Trophoblast cell (in vitro differentiated cells and primary cell): Measurements from ENCODE around the gene RNF123.

Experiments used
- DNase-seq, 2 donors: peaks; one replicate each; pipeline ENCODE4 v3.0.0-alpha.2; 2016
- H2AFZ ChIP-seq: 2 replicates; pipeline ENCODE4 v1.6.1; 2013; ENCODE audit warnings: low read length, moderate library complexity, mild to moderate bottlenecking; ENCODE audit not compliant: insufficient read depth, poor library complexity
- H2AK5ac ChIP-seq: 2 replicates; pipeline ENCODE4 v1.6.1; 2013; ENCODE audit warnings: mild to moderate bottlenecking, low read length
- H2BK120ac ChIP-seq: 2 replicates; pipeline ENCODE4 v1.6.1; 2013; ENCODE audit warnings: low read length, mild to moderate bottlenecking, moderate library complexity; ENCODE audit not compliant: insufficient read depth, poor library complexity
- H2BK12ac ChIP-seq: 2 replicates; pipeline ENCODE4 v1.6.1; 2013; ENCODE audit warnings: mild to moderate bottlenecking, low read length, moderate library complexity
- H2BK5ac ChIP-seq: 2 replicates; pipeline ENCODE4 v1.6.1; 2013; ENCODE audit warnings: low read length, low read depth, moderate library complexity, mild to moderate bottlenecking; ENCODE audit not compliant: poor library complexity
- H3K14ac ChIP-seq: 2 replicates; pipeline ENCODE4 v1.6.1; 2013; ENCODE audit warnings: mild to moderate bottlenecking, low read length
- H3K18ac ChIP-seq: 2 replicates; pipeline ENCODE4 v1.6.1; 2013; ENCODE audit warnings: mild to moderate bottlenecking, low read length
- H3K23ac ChIP-seq: 2 replicates; pipeline ENCODE4 v1.6.1; 2013; ENCODE audit warnings: low read length
- H3K27ac ChIP-seq: 2 replicates; pipeline ENCODE4 v1.5.1; 2013; ENCODE audit warnings: low read depth, mild to moderate bottlenecking, inconsistent platforms, low read length, moderate library complexity
- H3K27me3 ChIP-seq: 2 replicates; pipeline ENCODE4 v1.6.1; 2013; ENCODE audit warnings: inconsistent platforms, mild to moderate bottlenecking, low read length, moderate library complexity; ENCODE audit not compliant: insufficient read depth
- H3K36me3 ChIP-seq, 2 experiments: 1 replicate in 1 of 2; 2 replicates in 1 of 2; pipeline ENCODE4 v1.6.1; 2013; ENCODE audit warnings: low read length in 2 of 2, mild to moderate bottlenecking in 2 of 2, moderate library complexity in 1 of 2; ENCODE audit not compliant: insufficient read depth in 2 of 2, control insufficient read depth in 1 of 2
- H3K4ac ChIP-seq: 2 replicates; pipeline ENCODE4 v1.6.1; 2013; ENCODE audit warnings: low read depth, mild to moderate bottlenecking, low read length, moderate library complexity
- H3K4me1 ChIP-seq, 2 experiments: 1 replicate in 1 of 2; 2 replicates in 1 of 2; pipeline ENCODE4 v1.6.1; 2013; ENCODE audit warnings: low read length in 2 of 2, mild to moderate bottlenecking in 2 of 2, moderate library complexity in 1 of 2; ENCODE audit not compliant: insufficient read depth in 2 of 2, control insufficient read depth in 1 of 2
- H3K4me2 ChIP-seq: 2 replicates; pipeline ENCODE4 v1.6.1; 2013; ENCODE audit warnings: inconsistent platforms, mild to moderate bottlenecking, low read length, moderate library complexity
- H3K4me3 ChIP-seq: 2 replicates; pipeline ENCODE4 v1.5.1; 2013; ENCODE audit warnings: mild to moderate bottlenecking, low read depth, low read length, inconsistent platforms
- H3K79me1 ChIP-seq: one replicate; pipeline ENCODE4 v1.6.1; 2013; ENCODE audit warnings: low read length
- H3K79me2 ChIP-seq: 2 replicates; pipeline ENCODE4 v1.6.1; 2013; ENCODE audit warnings: low read length, mild to moderate bottlenecking; ENCODE audit not compliant: control insufficient read depth, insufficient read depth, poor library complexity
- H3K9ac ChIP-seq: 2 replicates; pipeline ENCODE4 v1.6.1; 2013; ENCODE audit warnings: mild to moderate bottlenecking, low read length
- H3K9me3 ChIP-seq: 2 replicates; pipeline ENCODE4 v1.6.1; 2013; ENCODE audit warnings: low read depth, mild to moderate bottlenecking, control low read depth, inconsistent platforms, low read length; ENCODE audit not compliant: insufficient read depth
- H4K12ac ChIP-seq: 2 replicates; pipeline ENCODE4 v1.6.1; 2013; ENCODE audit warnings: low read depth, mild to moderate bottlenecking, low read length, moderate library complexity
- H4K8ac ChIP-seq: 2 replicates; pipeline ENCODE4 v1.6.1; 2013; ENCODE audit warnings: low read depth, mild to moderate bottlenecking, low read length, moderate library complexity
- H4K91ac ChIP-seq: one replicate; pipeline ENCODE4 v1.6.1; 2013; ENCODE audit warnings: low read depth, mild to moderate bottlenecking, low read length, moderate library complexity
- WGBS: extraction: QIAGEN DNeasy Blood & Tissue Kit; methylation state at CpG from one replicate; pipeline ENCODE4 v1.1.7; 2013; ENCODE audit warnings: missing lambda C conversion rate; ENCODE audit not compliant: insufficient read length, insufficient coverage; ENCODE audit errors: extremely low coverage; 5-methylcytosine and 5-hydroxymethylcytosine counted together

RNF123 gene

DNA sequence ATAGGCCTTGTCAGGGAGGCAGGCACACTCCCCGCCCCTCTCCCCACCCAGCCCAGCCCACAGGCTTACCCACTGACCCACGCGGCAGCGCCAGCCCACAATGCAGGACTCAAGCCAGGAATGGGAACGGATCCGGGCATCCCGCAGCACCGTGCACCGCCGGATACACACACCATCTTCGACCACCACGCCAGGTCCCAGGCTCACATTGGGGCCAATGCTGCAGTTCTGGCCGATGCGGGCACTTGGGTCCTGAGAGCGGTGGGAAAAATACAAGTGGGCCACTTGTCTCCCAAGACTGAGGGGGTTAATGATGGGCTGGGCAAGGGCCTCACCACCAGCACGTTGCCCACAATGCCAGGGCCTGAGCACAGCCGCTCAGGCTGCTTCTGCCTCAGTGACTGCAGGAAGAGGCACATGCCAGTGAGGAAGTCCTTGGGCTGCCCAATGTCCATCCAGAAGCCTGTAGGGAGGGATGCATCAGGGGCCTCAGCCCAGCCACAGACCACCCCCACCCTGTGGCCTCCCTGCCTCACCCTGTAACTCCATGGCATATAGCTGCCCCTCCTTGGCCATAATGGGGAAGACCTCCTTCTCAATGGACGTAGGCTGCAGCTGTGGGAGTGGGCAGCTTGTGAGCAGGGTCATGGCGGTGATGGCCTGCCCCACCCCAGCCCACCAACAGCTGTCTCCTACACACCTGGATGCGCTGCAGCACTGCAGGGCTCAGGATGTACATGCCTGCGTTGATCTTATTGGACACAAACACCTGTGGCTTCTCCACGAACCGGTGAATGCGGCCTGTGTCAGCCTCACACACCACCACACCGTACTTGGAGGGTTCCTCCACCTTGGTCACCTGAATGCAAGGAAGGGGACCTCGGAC lies 32.8 kb downstream of the RNF123 start:
- H3K4me2 ChIP-seq, result no peak overlapping the region
- H4K12ac ChIP-seq, result peak overlapping the region; percentile 18
- H2BK120ac ChIP-seq, result no peak overlapping the region
- H3K9ac ChIP-seq, result no peak overlapping the region
- H3K9me3 ChIP-seq, result peaks cover 8% of the 10 kb centered on the region
- H3K4me1 ChIP-seq, result peaks cover 13 to 20% of the 10 kb centered on the region in 2 experiments
- no peak overlapping the region for H3K14ac ChIP-seq
- no peak overlapping the region for H3K23ac ChIP-seq
- H2BK5ac ChIP-seq, result no peak overlapping the region
- H2BK12ac ChIP-seq, result no peak overlapping the region
- H3K79me1 ChIP-seq, result peaks cover 9% of the 10 kb centered on the region
- H3K18ac ChIP-seq, result no peak overlapping the region
- H3K27ac ChIP-seq, result no peak overlapping the region
- no peak overlapping the region for H3K4ac ChIP-seq
- DNase-seq, result no peak
- no peak overlapping the region for H3K4me3 ChIP-seq
- peaks cover 9% of the 10 kb centered on the region for H3K79me2 ChIP-seq
- H2AFZ ChIP-seq, result no peak overlapping the region
- WGBS, result no CpG with 5 or more reads among the region's 26 CpGs
- H2AK5ac ChIP-seq, result no peak overlapping the region
- H3K36me3 ChIP-seq, result peaks cover 45 to 46% of the 10 kb centered on the region in 2 experiments
- H4K8ac ChIP-seq, result no peak overlapping the region
- no peak overlapping the region for H4K91ac ChIP-seq
- H3K27me3 ChIP-seq, result no peaks in the 10 kb centered on the region

DNA sequence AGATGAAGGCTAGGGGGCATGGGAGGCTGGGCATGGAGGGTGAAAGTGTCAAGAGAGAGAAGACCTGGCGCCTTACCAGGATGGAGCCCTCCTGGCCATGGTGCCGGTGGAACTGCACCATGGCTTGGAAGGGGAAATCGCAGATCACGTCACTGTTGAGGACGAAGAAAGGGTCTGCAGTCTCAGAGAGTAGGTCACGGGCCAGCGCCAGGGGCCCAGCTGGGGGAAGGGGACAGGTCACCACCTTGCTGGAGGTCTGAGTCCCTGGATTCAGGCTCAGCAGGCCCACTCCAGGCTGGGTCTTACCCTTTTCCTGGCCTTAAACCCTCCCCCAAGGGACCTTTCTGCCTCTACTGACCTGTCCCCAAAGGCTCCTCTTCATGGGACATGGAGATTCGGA lies 33.5 kb downstream of the RNF123 start:
- peak overlapping the region; percentile 94 for H3K4ac ChIP-seq

DNA sequence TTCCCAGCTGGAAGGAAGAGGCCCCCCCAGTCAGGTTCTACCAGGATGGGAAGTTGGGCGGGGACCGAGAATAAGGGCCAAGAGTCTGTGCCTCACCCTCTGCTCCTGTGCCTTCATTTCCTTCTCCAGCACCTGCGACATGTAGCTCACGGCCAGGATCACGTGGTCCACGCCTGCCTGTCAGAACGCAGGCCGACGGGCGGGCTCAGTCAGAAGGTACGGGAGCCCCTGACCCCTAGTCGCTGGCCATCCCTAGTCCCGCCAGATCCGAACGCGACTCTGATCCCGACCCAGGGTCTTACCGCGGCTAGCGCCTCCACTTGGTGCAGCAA lies 33.9 kb downstream of the RNF123 start:
- H3K9ac ChIP-seq, result peak overlapping the region; percentile 98
- peak overlapping the region; percentile 98 for H4K91ac ChIP-seq
- no peak overlapping the region for H2BK12ac ChIP-seq
- peak overlapping the region; percentile 65 for H2BK120ac ChIP-seq
- peak; percentile 56 to 68 for DNase-seq
- H3K18ac ChIP-seq, result peak overlapping the region; percentile 91
- peak overlapping the region; percentile 93 for H2AK5ac ChIP-seq
- peaks cover 9% of the 10 kb centered on the region for H3K79me2 ChIP-seq
- peak overlapping the region; percentile 90 for H4K12ac ChIP-seq
- no CpG with 5 or more reads among the region's 20 CpGs for WGBS
- H3K36me3 ChIP-seq, result peaks cover 55 to 57% of the 10 kb centered on the region in 2 experiments
- peaks cover 9% of the 10 kb centered on the region for H3K79me1 ChIP-seq
- peak overlapping the region; percentile 81 for H2AFZ ChIP-seq
- no peaks in the 10 kb centered on the region for H3K27me3 ChIP-seq
- peak overlapping the region; percentile 90 for H3K4me2 ChIP-seq
- H3K27ac ChIP-seq, result peak overlapping the region; percentile 83
- peak overlapping the region; percentile 95 for H4K8ac ChIP-seq
- peak overlapping the region; percentile 93 for H3K14ac ChIP-seq
- peak overlapping the region; percentile 94 for H3K4ac ChIP-seq
- no peak overlapping the region for H3K23ac ChIP-seq
- peak overlapping the region; percentile 37 for H2BK5ac ChIP-seq
- peaks cover 5% of the 10 kb centered on the region for H3K9me3 ChIP-seq
- H3K4me3 ChIP-seq, result peak overlapping the region; percentile 98
- H3K4me1 ChIP-seq, result peaks cover 13 to 20% of the 10 kb centered on the region in 2 experiments

More for the DNA sequence above, 33.5 kb downstream of the RNF123 start:
- WGBS, result no CpG with 5 or more reads among the region's 8 CpGs
- Histone ChIP-seq H3K79me1 (peaks cover 9% of the 10 kb centered on the region), H3K4me1 (peaks cover 13 to 20% of the 10 kb centered on the region in 2 experiments), H4K91ac (peak overlapping the region; percentile 98), H3K18ac (no peak overlapping the region), H3K27me3 (no peaks in the 10 kb centered on the region), H3K9me3 (peaks cover 8% of the 10 kb centered on the region), H2AFZ (peak overlapping the region; percentile 81), H2BK5ac (no peak overlapping the region), H3K36me3 (peaks cover 53 to 54% of the 10 kb centered on the region in 2 experiments), H4K8ac (peak overlapping the region; percentile 95), H3K14ac (peak overlapping the region; percentile 93), H4K12ac (peak overlapping the region; percentile 90), H3K4me3 (peak overlapping the region; percentile 98), H2BK120ac (peak overlapping the region; percentile 65), H3K79me2 (peaks cover 9% of the 10 kb centered on the region), H2AK5ac (peak overlapping the region; percentile 93), H3K27ac (peak overlapping the region; percentile 83), H3K23ac (no peak overlapping the region), H2BK12ac (peak overlapping the region; percentile 6), H3K9ac (peak overlapping the region; percentile 98), H3K4me2 (peak overlapping the region; percentile 90)
- no peak for DNase-seq

DNA sequence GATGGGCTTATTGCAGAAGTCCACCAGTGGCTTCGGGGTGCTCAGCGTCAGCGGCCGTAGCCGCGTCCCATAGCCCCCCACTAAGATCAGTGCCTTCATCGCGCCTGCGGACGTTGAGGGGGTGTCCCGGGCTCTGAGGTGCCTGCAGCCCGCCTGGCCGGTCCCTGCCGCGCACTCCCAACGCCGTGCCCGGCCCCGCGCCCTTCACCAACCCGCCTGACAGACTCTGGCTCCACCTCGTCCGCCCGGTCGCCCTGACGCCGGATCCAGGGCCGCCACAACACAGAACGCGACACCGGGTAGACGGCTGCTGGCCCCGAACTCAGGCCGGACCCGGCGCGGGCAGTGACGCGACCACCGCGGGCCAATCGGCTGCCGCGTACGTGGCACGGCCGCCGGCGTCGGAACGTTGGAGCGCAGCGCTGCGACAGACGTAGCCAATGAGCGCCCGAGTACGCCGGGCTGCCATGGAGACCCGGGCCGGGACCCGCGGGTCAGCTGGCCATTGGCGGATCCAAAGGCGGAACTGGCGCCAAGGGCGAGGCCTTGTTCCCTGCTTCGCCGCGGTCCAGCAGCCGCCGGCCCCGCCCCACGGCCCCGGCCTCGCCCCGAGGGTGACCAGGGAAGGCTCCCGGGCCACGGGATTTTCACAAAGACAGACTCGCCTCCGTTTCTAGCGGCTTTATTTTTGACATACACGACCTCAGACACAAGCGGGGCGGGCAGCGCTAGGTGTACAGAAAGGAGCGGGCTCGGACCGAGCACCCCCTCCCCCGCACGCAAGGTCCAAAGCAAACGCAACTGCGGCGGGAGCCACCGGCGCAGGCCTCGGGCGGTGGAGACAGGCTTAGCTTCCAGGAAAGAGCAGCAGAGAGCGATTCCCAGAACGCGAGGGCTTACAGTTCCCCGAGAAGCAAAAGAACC lies 34.5 kb downstream of the RNF123 start, which contains the start of gene GMPPB:
TSS of gene GMPPB (minus strand) at position 324 of the 924 bp plus-strand sequence. CDS start at position 99, 225 bp downstream.
- peak within 1 kb of the TSS; percentile 98 for H3K9ac ChIP-seq
- no CpG with 5 or more reads among the region's 102 CpGs for WGBS
- H3K4ac ChIP-seq, result peak within 1 kb of the TSS; percentile 94
- H2BK120ac ChIP-seq, result peak within 1 kb of the TSS; percentile 65
- peak within 1 kb of the TSS; percentile 90 for H4K12ac ChIP-seq
- peaks cover 11 to 17% of the 10 kb centered on the region in 2 experiments for H3K4me1 ChIP-seq
- peak within 1 kb of the TSS; percentile 90 for H3K4me2 ChIP-seq
- peak within 1 kb of the TSS; percentile 81 for H2AFZ ChIP-seq
- H3K36me3 ChIP-seq, result peaks cover 55 to 57% of the 10 kb centered on the region in 2 experiments
- peaks cover 9% of the 10 kb centered on the region for H3K79me1 ChIP-seq
- H2AK5ac ChIP-seq, result peak within 1 kb of the TSS; percentile 93
- peaks cover 9% of the 10 kb centered on the region for H3K79me2 ChIP-seq
- H3K23ac ChIP-seq, result no peak within 1 kb of the TSS
- peak within 1 kb of the TSS; percentile 95 for H4K8ac ChIP-seq
- H3K27me3 ChIP-seq, result no peaks in the 10 kb centered on the region
- H4K91ac ChIP-seq, result peak within 1 kb of the TSS; percentile 98
- H3K14ac ChIP-seq, result peak within 1 kb of the TSS; percentile 93
- H2BK5ac ChIP-seq, result peak within 1 kb of the TSS; percentile 44
- peak; percentile 99 for DNase-seq
- peak within 1 kb of the TSS; percentile 83 for H3K27ac ChIP-seq
- H3K4me3 ChIP-seq, result peak within 1 kb of the TSS; percentile 98
- H2BK12ac ChIP-seq, result peak within 1 kb of the TSS; percentile 6
- H3K18ac ChIP-seq, result peak within 1 kb of the TSS; percentile 91
- H3K9me3 ChIP-seq, result peaks cover 3% of the 10 kb centered on the region
